Keratinocyte (primary cell): Measurements from ENCODE around the gene SH3PXD2B. TPM values are rescaled to one million over a fixed set of nuclear protein-coding genes. Genes with fewer than 3 reads are reported as not detected.

Experiments
- DNase-seq: peaks from one replicate; pipeline ENCODE4 v3.0.0-alpha.2; 2011; ENCODE audit warnings: low read depth, missing footprints, low spot score
- FAIRE-seq: peaks from 2 replicates; lab custom pipeline; 2011; peaks lifted over from hg19 to GRCh38; lab: Jason Lieb, UNC
- H2AFZ ChIP-seq: 2 replicates; pipeline ENCODE4 v1.6.0; 2012; ENCODE audit warnings: low read length, control low read depth, inconsistent platforms; ENCODE audit not compliant: control insufficient read depth
- H3K27ac ChIP-seq: 2 replicates; pipeline ENCODE4 v1.5.1; 2011; ENCODE audit warnings: low read length; ENCODE audit not compliant: control insufficient read depth, insufficient read depth
- H3K27me3 ChIP-seq: 3 replicates; pipeline ENCODE4 v1.6.0; 2011; ENCODE audit warnings: low read length; ENCODE audit not compliant: control insufficient read depth, insufficient read depth; ENCODE audit errors: extremely low read depth
- H3K36me3 ChIP-seq, 2 experiments: 2 replicates in 1 of 2; 3 replicates in 1 of 2; pipeline ENCODE4 v1.5.1; 2011; ENCODE audit warnings: low read length in 2 of 2, mild to moderate bottlenecking in 1 of 2; ENCODE audit not compliant: control insufficient read depth in 2 of 2, insufficient read depth in 2 of 2; ENCODE audit errors: extremely low read depth in 1 of 2
- H3K4me1 ChIP-seq: 3 replicates; pipeline ENCODE4 v1.5.1; 2011; ENCODE audit warnings: low read length; ENCODE audit not compliant: control insufficient read depth, insufficient read depth; ENCODE audit errors: extremely low read depth
- H3K4me2 ChIP-seq: 3 replicates; pipeline ENCODE4 v1.6.0; 2011; ENCODE audit warnings: low read depth, low read length; ENCODE audit not compliant: control insufficient read depth, insufficient read depth; ENCODE audit errors: extremely low read depth
- H3K4me3 ChIP-seq, 3 experiments: fragments of 200-600 bp in 1 of 3; sonication (generic) in 1 of 3; 2 replicates in 2 of 3; 3 replicates in 1 of 3; pipeline ENCODE4 v1.5.1; 2011 to 2016; ENCODE audit warnings: low read length in 3 of 3, mild to moderate bottlenecking in 3 of 3, control low read depth in 2 of 3, inconsistent platforms in 1 of 3, low read depth in 1 of 3, mixed read lengths in 1 of 3, mixed run types in 1 of 3, moderate library complexity in 1 of 3; ENCODE audit not compliant: control insufficient read depth in 2 of 3, insufficient read depth in 2 of 3; ENCODE audit errors: extremely low read depth in 1 of 3
- H3K79me2 ChIP-seq: 2 replicates; pipeline ENCODE4 v1.6.0; 2012; ENCODE audit warnings: low read length; ENCODE audit not compliant: control insufficient read depth, insufficient read depth
- H3K9ac ChIP-seq: 3 replicates; pipeline ENCODE4 v1.6.0; 2011; ENCODE audit warnings: low read length; ENCODE audit not compliant: control insufficient read depth, insufficient read depth; ENCODE audit errors: extremely low read depth
- H3K9me1 ChIP-seq: 3 replicates; pipeline ENCODE4 v1.6.0; 2011; ENCODE audit warnings: low read length; ENCODE audit not compliant: control insufficient read depth, insufficient read depth; ENCODE audit errors: extremely low read depth
- H3K9me3 ChIP-seq: 2 replicates; pipeline ENCODE4 v1.5.1; 2012; ENCODE audit warnings: low read depth, low read length; ENCODE audit not compliant: control insufficient read depth
- H4K20me1 ChIP-seq: 3 replicates; pipeline ENCODE4 v1.6.0; 2011; ENCODE audit warnings: low read length; ENCODE audit not compliant: control insufficient read depth, insufficient read depth; ENCODE audit errors: extremely low read depth
- CTCF ChIP-seq, 3 experiments: IDR thresholded peaks in 1 of 3; conservative IDR thresholded peaks in 1 of 3; optimal IDR thresholded peaks in 1 of 3; 2 replicates in 2 of 3; 3 replicates in 1 of 3; pipeline versions ENCODE3 to v1.5.1; 2011; ENCODE audit warnings: low read length in 3 of 3, mild to moderate bottlenecking in 3 of 3, moderate library complexity in 2 of 3, control low read depth in 1 of 3, inconsistent platforms in 1 of 3; ENCODE audit not compliant: insufficient read depth in 2 of 3; ENCODE audit errors: extremely low read depth in 1 of 3
- EZH2 ChIP-seq: IDR thresholded peaks from one replicate; pipeline ENCODE4 v1.6.1; 2012; ENCODE audit warnings: inconsistent platforms, mild to moderate bottlenecking, low read length, moderate library complexity
- dilution Hi-C: fragments of 300-500 bp; cut with MboI; formaldehyde crosslinking; loops from one replicate; pipeline ENCODE4 v1.7.0; 2020; ENCODE audit warnings: low sequenced_read_pairs; ENCODE audit not compliant: extremely low pct_ligation_motif_present
- polyA plus RNA-seq, 5 experiments: library from polyadenylated mRNA; depleted of rRNA in 3 of 5; stranded (reverse) in 3 of 5; stranded (forward) in 1 of 5; unstranded in 1 of 5; fragments of >200 nt; gene quantifications; 1 replicate in 1 of 5; 2 replicates in 3 of 5; 3 replicates in 1 of 5; pipeline versions ENCODE4 v1.2.1 to v1.2.3, GENCODE V29; 2011 to 2012; ENCODE audit warnings: missing spikeins in 2 of 5, low read depth in 1 of 5, low replicate concordance in 1 of 5

Gene SH3PXD2B
- polyA plus RNA-seq, 1 donor (not counting 4 experiments of a cell fraction or from before 2014, with no cell fraction given), result 17.3 TPM

GRCh38 chr5:172484664-172485063 is 30.3 kb upstream of the SH3PXD2B start:
- Histone ChIP-seq H3K4me3 (no peak overlapping the region), H3K27me3 (no peaks in the 10 kb centered on the region), H3K9me3 (peaks cover 2% of the 10 kb centered on the region), H4K20me1 (no peaks in the 10 kb centered on the region), H3K4me1 (no peaks in the 10 kb centered on the region), H2AFZ (no peak overlapping the region), H3K9ac (no peak overlapping the region), H3K4me2 (no peak overlapping the region), H3K79me2 (no peaks in the 10 kb centered on the region), H3K27ac (no peak overlapping the region), H3K36me3 (no peaks in the 10 kb centered on the region), H3K9me1 (no peaks in the 10 kb centered on the region)
- no peak for DNase-seq
- FAIRE-seq, result no peak
- dilution Hi-C loops, result loop anchor here (25.0 kb wide), 1 partner anchor 203 kb away; no protein-coding TSS in a partner anchor
- TF ChIP-seq EZH2, result no peak
- no peak for TF ChIP-seq CTCF (optimal IDR thresholded peaks at IDR 0.05 in 1 of 3, IDR thresholded peaks at IDR 0.05 in 1 of 3, conservative IDR thresholded peaks at IDR 0.05 in 1 of 3; ENCODE audit: extremely low read depth in 1 of 3, insufficient read depth in 2 of 3, low read length in 3 of 3)

GRCh38 chr5:172482156-172483020 is 28.1 kb upstream of the SH3PXD2B start:
- no peaks in the 10 kb centered on the region for H3K4me1 ChIP-seq
- FAIRE-seq, result no peak
- no peaks in the 10 kb centered on the region for H3K36me3 ChIP-seq
- no peak for DNase-seq
- H3K4me3 ChIP-seq, result no peak overlapping the region
- no peak overlapping the region for H3K4me2 ChIP-seq
- H4K20me1 ChIP-seq, result no peaks in the 10 kb centered on the region
- no peaks in the 10 kb centered on the region for H3K79me2 ChIP-seq
- TF ChIP-seq EZH2, result no peak
- no peak for TF ChIP-seq CTCF (optimal IDR thresholded peaks at IDR 0.05 in 1 of 3, IDR thresholded peaks at IDR 0.05 in 1 of 3, conservative IDR thresholded peaks at IDR 0.05 in 1 of 3; ENCODE audit: extremely low read depth in 1 of 3, insufficient read depth in 2 of 3, low read length in 3 of 3)
- no peak overlapping the region for H3K9ac ChIP-seq
- dilution Hi-C loops, result loop anchor here (25.0 kb wide), 1 partner anchor 205 kb away; no protein-coding TSS in a partner anchor
- H3K9me1 ChIP-seq, result no peaks in the 10 kb centered on the region
- no peaks in the 10 kb centered on the region for H3K27me3 ChIP-seq
- H3K9me3 ChIP-seq, result peaks cover 2% of the 10 kb centered on the region
- no peak overlapping the region for H2AFZ ChIP-seq
- no peak overlapping the region for H3K27ac ChIP-seq
